ENCODE measurements around the gene PML. TPM values are rescaled to one million over a fixed set of nuclear protein-coding genes. Genes with fewer than 3 reads are reported as not detected.
"Not testable (repeated sequence)": the region's sequence is repeated elsewhere in the genome, so short reads cannot be mapped to it uniquely, and the experiment has no call there.

Gene PML
- total RNA-seq, 1 experiment from 2014 or later, result 67.2 TPM

- no peaks in the 10 kb centered on the region for H3K27me3 ChIP-seq (ENCODE audit: insufficient read depth, low read depth)
- BruUV-seq (replicated peaks), result no TSS peak
- DNase-seq, result no peak
- H3K4me1 ChIP-seq (replicated peaks; ENCODE audit: insufficient read depth), result peaks cover 4% of the 10 kb centered on the region; the same call in 1 of the 2 replicates
- 0 out of 2 replicates have a peak, but pooled peaks cover 7% of the 10 kb centered on the region for H3F3A ChIP-seq (ENCODE audit: insufficient read depth, low read depth)
- H2AFZ ChIP-seq, result no peak overlapping the region
- no peak overlapping the region for H3K4me2 ChIP-seq
- no peaks in the 10 kb centered on the region for H3K9me3 ChIP-seq (ENCODE audit: insufficient read depth, low read depth)
- CTCF ChIA-PET, result interaction anchor here (0.6 kb wide), 1 partner anchor 88 kb away, joined by 3 read pairs; no protein-coding TSS in a partner anchor
- no peaks in the 10 kb centered on the region for H3K36me3 ChIP-seq (ENCODE audit: low read depth)
- POLR2A ChIA-PET (ENCODE audit: unreplicated experiment), result interaction anchor here (0.6 kb wide), 1 partner anchor 341 kb away, joined by 4 read pairs; no protein-coding TSS in a partner anchor
- no peaks in the 10 kb centered on the region for H3K79me2 ChIP-seq (ENCODE audit: low read depth)
- no peaks in the 10 kb centered on the region for H4K20me1 ChIP-seq (ENCODE audit: insufficient read depth)
- no peak overlapping the region for H3K27ac ChIP-seq
- TF ChIP-seq EZH2 (IDR thresholded peaks at IDR 0.05; ENCODE audit: low read depth) (no peak), CTCF (conservative IDR thresholded peaks at IDR 0.05) (no peak)
- H3K9me2 ChIP-seq (ENCODE audit: insufficient read depth), result no peaks in the 10 kb centered on the region
- intact Hi-C loops (cut with micrococcal nuclease; ENCODE audit: unreplicated experiment), result loop anchor here (10.0 kb wide), 1 partner anchor 94 kb away; the partner anchor contains the start of gene TBC1D21
- H3K4me3 ChIP-seq, result no peak overlapping the region
These were observed 26.1 kb upstream of the PML start for GRCh38 chr15:73968461-73968860.

GRCh38 chr15:73969151-73969759 lies 25.3 kb upstream of the PML start:
- BruUV-seq (replicated peaks), result no TSS peak
- Histone ChIP-seq H3K27ac (no peak overlapping the region), H3K27me3 (ENCODE audit: insufficient read depth, low read depth) (no peaks in the 10 kb centered on the region), H3K4me2 (no peak overlapping the region), H3K9me2 (ENCODE audit: insufficient read depth) (no peaks in the 10 kb centered on the region), H3K79me2 (ENCODE audit: low read depth) (no peaks in the 10 kb centered on the region), H3K4me3 (no peak overlapping the region), H4K20me1 (ENCODE audit: insufficient read depth) (no peaks in the 10 kb centered on the region), H3K4me1 (replicated peaks; ENCODE audit: insufficient read depth) (peaks cover 4% of the 10 kb centered on the region; the same call in 1 of the 2 replicates), H3K9me3 (ENCODE audit: insufficient read depth, low read depth) (no peaks in the 10 kb centered on the region), H3F3A (ENCODE audit: insufficient read depth, low read depth) (0 out of 2 replicates have a peak, but pooled peaks cover 7% of the 10 kb centered on the region), H3K36me3 (ENCODE audit: low read depth) (no peaks in the 10 kb centered on the region), H2AFZ (no peak overlapping the region)
- TF ChIP-seq EZH2 (IDR thresholded peaks at IDR 0.05; ENCODE audit: low read depth) (no peak), CTCF (conservative IDR thresholded peaks at IDR 0.05) (no peak)
- DNase-seq, result no peak
- intact Hi-C loops (cut with micrococcal nuclease; ENCODE audit: unreplicated experiment), result loop anchor here (10.0 kb wide), 1 partner anchor 94 kb away; the partner anchor contains the start of gene TBC1D21
- CTCF ChIA-PET, result no interaction called here
- POLR2A ChIA-PET (ENCODE audit: unreplicated experiment), result interaction anchor here (0.6 kb wide), 1 partner anchor 341 kb away, joined by 4 read pairs; no protein-coding TSS in a partner anchor

GRCh38 chr15:73972984-73973682 lies 21.4 kb upstream of the PML start:
- no peaks in the 10 kb centered on the region for H4K20me1 ChIP-seq (ENCODE audit: insufficient read depth)
- H3F3A ChIP-seq (ENCODE audit: insufficient read depth, low read depth), result no peaks in the 10 kb centered on the region
- POLR2A ChIA-PET (ENCODE audit: unreplicated experiment), result interaction anchor here (0.6 kb wide), 3 partner anchors 9 to 78 kb away, joined by 3 to 25 read pairs (median 14); no protein-coding TSS in a partner anchor
- intact Hi-C loops (cut with micrococcal nuclease; ENCODE audit: unreplicated experiment), result loop anchor here (1.0 to 10.0 kb wide), 4 partner anchors 62 to 349 kb away; no protein-coding TSS in a partner anchor
- no peaks in the 10 kb centered on the region for H3K9me3 ChIP-seq (ENCODE audit: insufficient read depth, low read depth)
- H3K27me3 ChIP-seq (ENCODE audit: insufficient read depth, low read depth), result no peaks in the 10 kb centered on the region
- peak overlapping the region; percentile 72; the same call in 1 of the 2 replicates for H2AFZ ChIP-seq
- H3K4me1 ChIP-seq (replicated peaks; ENCODE audit: insufficient read depth), result 0 out of 2 replicates have a peak, but pooled peaks cover 4% of the 10 kb centered on the region
- no peaks in the 10 kb centered on the region for H3K9me2 ChIP-seq (ENCODE audit: insufficient read depth)
- peak overlapping the region; percentile 37; the same call in 1 of the 2 replicates for H3K4me3 ChIP-seq
- peak overlapping the region; percentile 78 for H3K4me2 ChIP-seq
- DNase-seq, result peak; percentile 68 to 84
- H3K79me2 ChIP-seq (ENCODE audit: low read depth), result no peaks in the 10 kb centered on the region
- TF ChIP-seq CTCF (conservative IDR thresholded peaks at IDR 0.05) (peak; percentile 81), EZH2 (IDR thresholded peaks at IDR 0.05; ENCODE audit: low read depth) (no peak)
- no peak overlapping the region for H3K27ac ChIP-seq
- no TSS peak for BruUV-seq (replicated peaks)
- CTCF ChIA-PET, result interaction anchor here (0.6 to 1.3 kb wide), 21 partner anchors 9 to 1758 kb away, joined by 3 to 22 read pairs (median 6); partner anchors contain the start of gene PML
- H3K36me3 ChIP-seq (ENCODE audit: low read depth), result no peaks in the 10 kb centered on the region

GRCh38 chr15:73973683-73974200 lies 20.8 kb upstream of the PML start:
- H2AFZ ChIP-seq; H3K4me2 ChIP-seq; H3K27ac ChIP-seq; H4K20me1 ChIP-seq (ENCODE audit: insufficient read depth); H3K9me3 ChIP-seq (ENCODE audit: insufficient read depth, low read depth); H3K9me2 ChIP-seq (ENCODE audit: insufficient read depth); DNase-seq; H3K4me1 ChIP-seq (replicated peaks; ENCODE audit: insufficient read depth); H3K27me3 ChIP-seq (ENCODE audit: insufficient read depth, low read depth); H3K79me2 ChIP-seq (ENCODE audit: low read depth); BruUV-seq (replicated peaks); POLR2A ChIA-PET (ENCODE audit: unreplicated experiment); H3F3A ChIP-seq (ENCODE audit: insufficient read depth, low read depth); H3K36me3 ChIP-seq (ENCODE audit: low read depth); H3K4me3 ChIP-seq: not testable (repeated sequence)
- intact Hi-C loops (cut with micrococcal nuclease; ENCODE audit: unreplicated experiment), result loop anchor here (1.0 to 10.0 kb wide), 4 partner anchors 61 to 349 kb away; no protein-coding TSS in a partner anchor
- CTCF ChIA-PET, result interaction anchor here (0.7 to 1.3 kb wide), 5 partner anchors 9 to 67 kb away, joined by 3 to 16 read pairs (median 8); partner anchors contain the start of gene PML

All from PC-9 (cell line).